Activated T-cell treated with anti-CD3 and anti-CD28 coated beads, Interleukin-2, amount 50 U/mL, for 24 hours (primary cell): ENCODE measurements around the gene KRT9.

Source experiments
- DNase-seq: peaks from one replicate; pipeline ENCODE4 v3.0.0-alpha.2; 2020
- H3K27ac Mint-ChIP-seq: 2 replicates; pipeline ENCODE4 v1.8.0; 2020; ENCODE audit warnings: mild to moderate bottlenecking, mixed read lengths
- H3K27me3 Mint-ChIP-seq: 2 replicates; pipeline ENCODE4 v1.8.0; 2020; ENCODE audit warnings: mixed read lengths
- H3K36me3 Mint-ChIP-seq: 2 replicates; pipeline ENCODE4 v1.8.0; 2020; ENCODE audit warnings: low read depth, mixed read lengths
- H3K4me1 Mint-ChIP-seq: 2 replicates; pipeline ENCODE4 v1.8.0; 2020; ENCODE audit warnings: low read depth, mixed read lengths
- H3K4me3 Mint-ChIP-seq: 2 replicates; pipeline ENCODE4 v1.8.0; 2020; ENCODE audit warnings: mild to moderate bottlenecking, moderate library complexity, mixed read lengths
- H3K9me3 Mint-ChIP-seq: 2 replicates; pipeline ENCODE4 v1.8.0; 2020; ENCODE audit warnings: mixed read lengths

The KRT9 gene

DNA sequence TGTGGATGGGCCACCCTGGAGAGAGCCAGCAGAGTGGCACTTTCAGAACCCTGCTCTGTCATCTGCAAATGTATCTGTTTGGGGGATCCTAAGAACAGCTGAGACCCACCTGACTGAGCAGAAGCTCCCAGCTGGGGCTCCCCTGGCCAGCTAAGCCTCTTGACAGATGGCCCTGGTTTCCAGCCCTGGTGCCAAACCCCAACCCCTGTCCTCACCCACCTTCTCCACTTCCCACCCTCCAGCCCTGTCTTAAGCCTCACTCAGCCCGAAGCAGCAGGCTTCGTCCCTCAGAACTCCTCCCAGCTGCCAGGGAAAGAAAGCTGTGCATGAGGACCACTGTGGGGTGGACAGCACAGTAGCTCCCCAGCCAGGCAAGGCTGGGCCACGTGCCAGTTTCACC is 3.5 kb upstream of the KRT9 start:
- Mint-ChIP-seq H3K27me3 (peaks cover 64% of the 10 kb centered on the region), H3K27ac (no peak overlapping the region), H3K4me1 (no peaks in the 10 kb centered on the region), H3K36me3 (no peaks in the 10 kb centered on the region), H3K4me3 (no peak overlapping the region), H3K9me3 (no peaks in the 10 kb centered on the region)
- no peak for DNase-seq

DNA sequence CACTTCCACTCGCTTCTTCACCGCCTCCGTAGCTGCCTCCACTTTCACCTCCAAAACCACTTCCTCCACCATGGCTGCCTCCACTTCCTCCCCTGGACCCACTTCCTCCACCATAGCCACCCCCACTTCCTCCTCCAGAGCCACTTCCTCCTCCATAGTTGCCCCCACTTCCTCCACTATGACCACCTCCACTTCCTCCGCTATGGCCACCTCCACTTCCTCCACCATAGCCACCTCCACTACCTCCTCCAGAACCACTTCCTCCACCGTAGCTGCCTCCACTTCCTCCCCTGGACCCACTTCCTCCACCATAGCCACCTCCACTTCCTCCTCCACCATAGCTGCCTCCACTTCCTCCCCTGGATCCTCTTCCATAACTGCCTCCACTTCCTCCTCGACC is 4.5 kb downstream of the KRT9 start:
- Mint-ChIP-seq H3K27ac (no peak overlapping the region), H3K4me1 (peaks cover 10% of the 10 kb centered on the region), H3K4me3 (no peak overlapping the region), H3K27me3 (peaks cover 21% of the 10 kb centered on the region), H3K9me3 (peaks cover 10% of the 10 kb centered on the region), H3K36me3 (no peaks in the 10 kb centered on the region)
- no peak for DNase-seq

DNA sequence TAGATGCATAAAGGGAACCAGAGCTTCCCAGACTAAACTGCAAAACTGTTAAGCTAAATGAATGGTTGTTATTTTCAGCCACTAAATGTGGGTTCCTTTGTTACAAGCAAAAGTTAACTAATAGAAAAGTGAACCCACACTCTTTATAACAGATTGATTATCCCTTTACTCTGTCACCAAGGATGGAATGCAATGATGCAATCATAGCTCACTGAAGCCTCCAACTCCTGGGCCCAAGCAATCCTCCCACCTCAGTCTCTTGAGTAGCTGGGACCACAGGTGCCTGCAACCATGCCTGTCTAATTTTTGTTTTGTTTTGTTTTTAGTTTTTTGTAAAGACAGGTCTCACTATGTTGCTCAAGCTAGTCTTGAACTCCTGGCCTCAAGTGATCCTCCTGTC is 6.5 kb downstream of the KRT9 start:
- Mint-ChIP-seq H3K9me3 (peaks cover 10% of the 10 kb centered on the region), H3K36me3 (no peaks in the 10 kb centered on the region), H3K27ac (no peak overlapping the region), H3K4me1 (peaks cover 10% of the 10 kb centered on the region), H3K4me3 (no peak overlapping the region), H3K27me3 (peaks cover 33% of the 10 kb centered on the region)
- DNase-seq: no peak

DNA sequence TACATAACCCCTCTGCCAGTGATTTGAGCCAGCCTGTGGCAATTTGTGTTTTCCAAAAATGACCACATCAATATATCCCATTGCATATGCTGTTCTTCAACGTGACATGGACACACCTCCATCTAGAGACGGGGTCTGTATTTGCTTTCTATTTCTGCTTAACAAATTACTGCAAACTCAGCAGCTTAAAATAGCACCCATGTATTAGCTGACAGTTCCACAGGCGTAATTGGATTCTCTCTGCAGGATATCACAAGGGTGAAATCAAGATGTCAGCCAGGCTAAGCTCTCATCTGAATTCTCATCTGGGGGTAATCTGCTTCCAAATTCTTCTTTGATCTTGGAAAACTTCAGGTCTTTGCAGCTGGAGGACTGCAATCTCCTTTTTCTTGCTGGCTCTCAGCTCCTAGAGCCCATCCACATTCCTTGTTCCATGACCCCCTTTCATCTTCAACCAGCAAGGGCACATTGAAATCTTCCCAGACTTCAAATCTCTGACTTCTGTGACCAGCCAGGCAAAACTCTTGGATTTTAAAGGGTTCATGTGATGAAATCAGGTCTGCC is 8.2 kb downstream of the KRT9 start:
- Mint-ChIP-seq H3K27me3 (peaks cover 41% of the 10 kb centered on the region), H3K27ac (no peak overlapping the region), H3K4me3 (no peak overlapping the region), H3K36me3 (no peaks in the 10 kb centered on the region), H3K9me3 (peaks cover 10% of the 10 kb centered on the region), H3K4me1 (peaks cover 10% of the 10 kb centered on the region)
- DNase-seq: no peak

DNA sequence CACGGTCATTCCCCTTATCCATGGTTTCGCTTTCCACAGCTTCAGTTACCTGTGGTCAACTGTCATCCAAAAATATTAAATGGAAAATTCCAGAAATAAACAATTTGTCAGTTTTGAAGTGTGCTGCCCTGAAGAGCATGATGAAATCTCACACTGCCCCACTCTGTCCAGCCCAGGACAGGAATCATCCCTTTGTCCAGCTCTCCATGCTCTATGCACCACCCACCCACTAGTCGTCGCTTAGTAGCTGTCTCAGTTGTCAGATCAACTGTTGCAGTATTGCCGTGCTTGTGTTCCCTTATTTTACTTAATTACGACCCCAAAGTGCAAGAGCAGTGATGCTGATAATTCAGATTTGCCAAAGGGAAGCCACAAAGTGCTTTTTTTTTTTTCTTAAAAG is 10.3 kb downstream of the KRT9 start:
- H3K9me3 Mint-ChIP-seq: no peaks in the 10 kb centered on the region
- no peaks in the 10 kb centered on the region for H3K4me1 Mint-ChIP-seq
- no peaks in the 10 kb centered on the region for H3K36me3 Mint-ChIP-seq
- H3K4me3 Mint-ChIP-seq: no peak overlapping the region
- H3K27me3 Mint-ChIP-seq: peaks cover 62% of the 10 kb centered on the region
- DNase-seq: no peak
- no peak overlapping the region for H3K27ac Mint-ChIP-seq

DNA sequence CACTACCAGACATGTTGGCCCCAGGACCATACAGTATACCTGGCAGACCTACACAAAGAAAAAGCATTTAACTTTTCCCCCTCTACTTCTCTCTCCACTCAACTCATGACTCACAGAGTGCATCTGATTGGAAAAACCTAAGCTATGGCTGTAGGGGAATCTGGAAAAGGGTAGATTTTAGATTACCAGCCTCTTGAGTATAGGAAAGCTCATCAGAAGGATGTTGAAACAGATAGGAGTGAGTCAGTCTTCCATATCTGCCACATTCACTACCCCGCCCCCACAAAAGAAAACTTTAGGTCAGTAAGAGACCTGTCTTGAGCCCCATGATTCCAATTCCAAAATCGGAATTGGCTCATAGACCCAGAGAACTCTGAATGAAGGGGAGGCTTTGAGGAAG is 12.3 kb downstream of the KRT9 start:
- H3K4me3 Mint-ChIP-seq: no peak overlapping the region
- no peaks in the 10 kb centered on the region for H3K4me1 Mint-ChIP-seq
- no peaks in the 10 kb centered on the region for H3K36me3 Mint-ChIP-seq
- no peak overlapping the region for H3K27ac Mint-ChIP-seq
- DNase-seq: no peak
- H3K27me3 Mint-ChIP-seq: peaks cover 70% of the 10 kb centered on the region
- H3K9me3 Mint-ChIP-seq: no peaks in the 10 kb centered on the region

DNA sequence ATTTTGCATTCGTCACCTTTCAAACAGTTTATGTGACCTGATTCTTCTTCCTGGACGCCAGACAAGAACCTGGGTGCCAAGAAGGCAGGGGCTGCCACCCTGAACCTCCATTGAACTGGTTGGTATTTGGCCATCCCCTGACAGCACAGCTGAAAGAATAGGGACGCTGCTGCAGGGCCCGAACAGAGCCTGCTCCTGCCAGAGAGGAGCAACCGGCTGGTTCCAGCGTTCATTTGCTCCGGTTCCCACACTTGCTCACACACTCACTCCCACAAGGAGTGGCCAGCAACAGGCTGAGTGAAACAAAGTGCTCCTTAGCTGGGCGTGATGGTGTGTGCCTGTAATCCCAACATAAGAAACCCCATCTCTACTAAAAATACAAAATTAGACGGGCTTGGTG is 14.9 kb downstream of the KRT9 start:
- Mint-ChIP-seq H3K9me3 (no peaks in the 10 kb centered on the region), H3K36me3 (no peaks in the 10 kb centered on the region), H3K4me3 (no peak overlapping the region), H3K27me3 (peaks cover 75% of the 10 kb centered on the region), H3K27ac (no peak overlapping the region), H3K4me1 (no peaks in the 10 kb centered on the region)
- no peak for DNase-seq

DNA sequence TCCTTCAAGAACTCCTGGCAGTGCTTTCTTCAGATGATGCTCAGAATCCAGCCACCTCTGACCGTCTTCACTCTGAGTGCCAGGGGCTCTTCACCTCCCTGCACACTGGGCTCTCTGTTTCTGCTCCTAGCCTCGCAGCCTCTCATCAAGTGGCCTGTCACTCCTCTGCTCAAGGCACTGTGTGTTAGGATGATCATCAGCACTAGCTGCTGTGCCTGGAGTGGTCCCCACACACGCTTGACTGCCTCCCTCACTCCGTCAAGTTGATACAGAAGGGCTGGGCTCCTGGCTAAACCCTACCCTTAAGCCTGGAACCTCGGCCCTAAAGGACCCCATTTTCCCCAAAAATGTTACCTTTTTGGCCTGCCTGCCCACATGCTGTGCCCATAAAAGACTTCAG is 15.6 kb downstream of the KRT9 start:
- Mint-ChIP-seq H3K4me1 (no peaks in the 10 kb centered on the region), H3K27me3 (peaks cover 71% of the 10 kb centered on the region), H3K9me3 (no peaks in the 10 kb centered on the region), H3K27ac (no peak overlapping the region), H3K36me3 (no peaks in the 10 kb centered on the region), H3K4me3 (no peak overlapping the region)
- DNase-seq: no peak

DNA sequence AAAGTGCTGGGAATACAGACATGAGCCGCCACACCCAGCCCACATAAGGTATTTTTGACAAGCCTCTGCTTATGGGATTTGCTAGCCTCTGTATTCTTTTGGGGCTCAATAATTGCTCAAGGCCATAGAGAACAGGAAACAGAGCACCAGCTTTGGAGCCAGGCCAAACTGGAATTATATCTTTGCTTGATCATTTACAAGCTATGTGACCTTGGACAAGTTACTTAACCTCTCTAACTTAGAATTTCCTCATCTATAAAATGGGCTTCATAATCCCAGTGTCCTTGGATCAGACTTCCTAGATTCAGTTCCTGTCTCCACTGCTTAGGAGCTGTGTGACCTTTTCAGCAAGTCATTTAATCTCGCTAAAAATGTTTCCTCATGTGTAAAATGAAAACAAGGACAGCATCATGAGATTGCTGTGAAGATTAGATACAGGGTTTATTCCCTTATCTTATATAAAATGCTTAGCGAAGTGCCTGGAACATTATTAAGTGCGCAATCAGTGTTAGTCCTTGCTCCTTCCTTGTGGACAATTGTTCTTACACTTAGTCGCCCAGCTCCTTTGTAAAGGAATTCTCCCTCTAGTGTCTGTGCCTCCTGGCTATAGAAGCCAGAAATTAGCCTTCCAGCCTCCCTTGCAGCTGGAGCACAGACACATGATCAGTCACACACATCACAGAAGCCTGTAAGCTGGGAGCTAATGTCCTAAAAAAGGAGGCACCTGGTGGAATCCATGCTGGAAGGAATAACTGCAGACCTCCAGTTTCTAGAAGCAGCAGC is 16.6 kb downstream of the KRT9 start:
- Mint-ChIP-seq H3K4me3 (no peak overlapping the region), H3K9me3 (no peaks in the 10 kb centered on the region), H3K4me1 (no peaks in the 10 kb centered on the region), H3K27ac (no peak overlapping the region), H3K36me3 (no peaks in the 10 kb centered on the region), H3K27me3 (peaks cover 63% of the 10 kb centered on the region)
- DNase-seq: no peak

DNA sequence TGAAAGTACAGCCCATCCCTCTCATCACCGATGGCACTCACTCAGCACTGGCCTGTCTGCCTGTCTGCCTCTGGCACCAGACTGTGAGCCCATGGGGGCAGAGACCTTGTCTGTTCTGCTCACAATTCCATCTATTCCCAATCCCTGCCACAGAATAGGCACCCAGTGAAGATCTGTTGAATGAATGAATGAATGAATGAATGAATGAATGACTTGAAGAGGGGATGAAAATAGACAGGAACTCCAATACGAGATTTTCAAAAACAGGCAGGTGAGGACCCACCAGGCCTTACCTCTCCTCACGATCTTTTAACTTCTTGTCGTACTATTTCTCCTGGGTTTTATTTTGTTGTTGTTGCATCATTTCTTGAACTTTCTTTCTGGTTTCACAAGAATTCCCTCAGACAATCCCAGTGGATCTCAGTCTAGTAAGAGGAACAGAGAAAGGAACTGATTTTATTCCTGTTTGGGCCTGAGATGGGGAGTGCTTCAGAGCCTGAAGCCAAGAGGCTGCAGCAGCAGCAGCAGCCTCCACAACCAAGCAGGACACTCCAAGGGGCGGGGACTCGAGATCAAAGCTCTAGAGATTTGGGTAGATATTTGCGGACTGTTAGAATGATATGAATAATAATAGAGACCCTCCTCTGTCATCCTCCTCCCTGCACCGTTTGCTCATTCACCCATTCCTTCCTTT is 17.7 kb downstream of the KRT9 start:
- H3K27me3 Mint-ChIP-seq: peaks cover 52% of the 10 kb centered on the region
- H3K36me3 Mint-ChIP-seq: no peaks in the 10 kb centered on the region
- H3K9me3 Mint-ChIP-seq: no peaks in the 10 kb centered on the region
- no peak overlapping the region for H3K4me3 Mint-ChIP-seq
- H3K4me1 Mint-ChIP-seq: peaks cover 5% of the 10 kb centered on the region
- no peak overlapping the region for H3K27ac Mint-ChIP-seq
- no peak for DNase-seq

DNA sequence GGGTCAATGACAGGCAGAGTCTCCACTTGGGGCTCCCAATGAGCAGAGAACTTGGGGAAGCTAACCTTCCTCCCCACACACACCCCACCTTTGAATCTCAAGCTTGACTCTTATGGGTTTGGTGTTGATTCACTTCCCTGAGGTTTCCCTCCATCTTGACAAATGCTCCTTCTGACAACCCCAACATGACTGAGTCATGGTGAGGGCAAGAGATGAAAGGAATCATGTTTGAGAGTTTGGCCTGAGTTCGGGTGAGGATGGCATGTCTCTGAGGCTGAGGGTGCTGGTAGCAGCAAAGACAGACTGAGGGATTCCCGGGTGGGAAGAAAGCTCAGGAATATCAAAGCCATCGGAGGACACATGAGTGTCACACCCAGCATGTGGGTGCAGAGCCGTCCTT is 18.7 kb downstream of the KRT9 start:
- DNase-seq: no peak
- Mint-ChIP-seq H3K4me1 (peaks cover 15% of the 10 kb centered on the region), H3K27me3 (peaks cover 44% of the 10 kb centered on the region), H3K27ac (no peak overlapping the region), H3K4me3 (no peak overlapping the region), H3K9me3 (no peaks in the 10 kb centered on the region), H3K36me3 (no peaks in the 10 kb centered on the region)

DNA sequence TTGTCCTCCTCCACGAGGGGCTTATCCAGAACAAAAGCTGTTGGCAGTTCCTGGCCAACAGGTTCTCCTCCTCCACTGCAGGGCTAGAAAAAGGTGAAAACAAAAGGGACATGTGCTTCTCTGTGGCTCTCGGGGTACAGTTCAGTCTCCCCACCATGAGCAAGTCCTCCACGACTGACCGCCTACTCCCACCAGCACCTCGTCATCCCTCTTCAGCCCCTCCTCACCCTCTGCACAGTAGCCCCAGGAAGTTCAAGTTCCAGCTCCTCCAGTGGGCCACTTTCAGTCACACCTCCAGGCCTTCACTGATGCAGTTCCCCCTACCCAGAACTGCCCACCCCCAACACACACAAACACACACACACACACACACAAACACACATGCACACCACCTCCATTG is 19.4 kb downstream of the KRT9 start:
- no peak overlapping the region for H3K4me3 Mint-ChIP-seq
- peaks cover 22% of the 10 kb centered on the region for H3K4me1 Mint-ChIP-seq

DNA sequence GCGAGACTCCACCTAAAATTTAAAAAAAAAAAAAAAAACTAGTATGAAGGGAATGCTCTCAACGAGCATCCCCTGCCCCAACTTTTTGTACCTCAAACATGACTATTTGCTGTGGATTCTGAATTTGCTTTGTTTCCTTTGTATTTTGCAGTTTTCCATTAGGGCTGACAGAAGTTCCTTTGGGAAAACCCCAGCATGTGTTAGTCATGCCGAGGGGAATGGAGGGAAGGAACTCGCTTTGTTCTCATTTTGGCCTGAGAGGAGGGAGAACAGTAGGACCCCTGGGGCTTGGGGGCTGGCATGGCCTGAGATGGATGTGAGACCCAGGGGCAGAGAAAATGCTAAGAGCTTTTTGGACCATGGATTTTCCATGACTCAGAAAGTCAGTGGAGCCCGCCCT is 20.5 kb downstream of the KRT9 start:
- H3K27ac Mint-ChIP-seq: no peak overlapping the region

More for the DNA sequence above, 19.4 kb downstream of the KRT9 start:
- no peak for DNase-seq
- Mint-ChIP-seq H3K36me3 (no peaks in the 10 kb centered on the region), H3K27me3 (peaks cover 37% of the 10 kb centered on the region), H3K9me3 (no peaks in the 10 kb centered on the region), H3K27ac (no peak overlapping the region)

DNA sequence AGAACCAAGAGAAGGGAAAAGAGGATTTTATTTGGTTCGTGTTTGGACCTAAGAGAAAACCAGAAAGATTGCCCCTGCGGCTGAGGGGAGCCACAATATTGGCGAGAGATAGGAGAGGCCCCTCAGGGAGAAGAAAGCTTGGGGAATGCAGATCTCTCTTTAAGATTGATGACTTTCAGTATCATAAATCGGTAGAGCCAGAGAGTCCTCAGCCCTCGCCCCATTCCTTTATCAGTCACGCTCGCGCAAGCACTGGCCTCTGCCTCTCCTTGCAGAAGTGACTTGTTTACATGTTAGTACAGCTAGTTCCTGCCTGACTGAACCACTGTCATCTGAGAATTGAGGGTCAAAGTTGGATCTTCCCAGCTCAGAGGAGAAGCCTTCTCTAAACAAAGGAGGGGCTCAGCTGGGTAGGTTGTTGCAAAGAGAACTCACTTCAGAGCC is 22.2 kb downstream of the KRT9 start:
- Mint-ChIP-seq H3K27me3 (peaks cover 20% of the 10 kb centered on the region), H3K9me3 (no peaks in the 10 kb centered on the region), H3K4me3 (no peak overlapping the region), H3K36me3 (no peaks in the 10 kb centered on the region), H3K4me1 (peaks cover 23% of the 10 kb centered on the region), H3K27ac (no peak overlapping the region)
- no peak for DNase-seq

More for the DNA sequence above, 20.5 kb downstream of the KRT9 start:
- H3K9me3 Mint-ChIP-seq: no peaks in the 10 kb centered on the region
- H3K4me3 Mint-ChIP-seq: no peak overlapping the region
- H3K36me3 Mint-ChIP-seq: no peaks in the 10 kb centered on the region
- H3K27me3 Mint-ChIP-seq: peaks cover 27% of the 10 kb centered on the region
- DNase-seq: no peak
- H3K4me1 Mint-ChIP-seq: peaks cover 23% of the 10 kb centered on the region
